ENCODE data around the gene CASK.
"Not testable (repeated sequence)": the region's sequence is repeated elsewhere in the genome, so short reads cannot be mapped to it uniquely, and the experiment has no call there.

CASK gene

GRCh38 chrX:41553688-41554087 is 369.7 kb downstream of the CASK start:
- no peak for DNase-seq

GRCh38 chrX:41548411-41548810 is 374.9 kb downstream of the CASK start:
- no peak for DNase-seq

GRCh38 chrX:41543668-41544067 is 379.7 kb downstream of the CASK start:
- DNase-seq = no peak

GRCh38 chrX:41543025-41543424 is 380.3 kb downstream of the CASK start:
- no peak for DNase-seq

GRCh38 chrX:41542536-41542935 is 380.8 kb downstream of the CASK start:
- no peak for DNase-seq

GRCh38 chrX:41542135-41542534 is 381.2 kb downstream of the CASK start:
- no peak for DNase-seq

GRCh38 chrX:41541386-41541785 is 382.0 kb downstream of the CASK start:
- no peak for DNase-seq

- no peak for DNase-seq
Measured at GRCh38 chrX:41538707-41539106, 384.6 kb downstream of the CASK start.

- no peak for DNase-seq
Measured at GRCh38 chrX:41530085-41530484, 393.3 kb downstream of the CASK start.

GRCh38 chrX:41529221-41529620 is 394.1 kb downstream of the CASK start:
- no peak for DNase-seq

- no peak for DNase-seq
Measured at GRCh38 chrX:41528784-41529183, 394.6 kb downstream of the CASK start.

- DNase-seq = no peak
Measured at GRCh38 chrX:41526925-41527324, 396.4 kb downstream of the CASK start.

GRCh38 chrX:41526271-41526670 is 397.1 kb downstream of the CASK start:
- peak; percentile 72 for DNase-seq

GRCh38 chrX:41522671-41523070 is 400.7 kb downstream of the CASK start:
- DNase-seq = no peak

- no peak for DNase-seq
Measured at GRCh38 chrX:41522081-41522480, 401.3 kb downstream of the CASK start.

GRCh38 chrX:41519468-41519867 is 403.9 kb downstream of the CASK start:
- no peak for DNase-seq

GRCh38 chrX:41518841-41519220 is 404.5 kb downstream of the CASK start:
- no peak for DNase-seq

GRCh38 chrX:41518127-41518840 is 405.1 kb downstream of the CASK start:
- no peak for DNase-seq

- no peak for DNase-seq
Measured at GRCh38 chrX:41516999-41517765, 406.2 kb downstream of the CASK start.

GRCh38 chrX:41516456-41516855 is 406.9 kb downstream of the CASK start:
- DNase-seq = no peak

GRCh38 chrX:41515376-41515775 is 408.0 kb downstream of the CASK start:
- no peak for DNase-seq

- no peak for DNase-seq
Measured at GRCh38 chrX:41514179-41514578, 409.2 kb downstream of the CASK start.

GRCh38 chrX:41512853-41513252 is 410.5 kb downstream of the CASK start:
- DNase-seq = not testable (repeated sequence)

GRCh38 chrX:41512394-41512793 is 411.0 kb downstream of the CASK start:
- no peak for DNase-seq

- no peak for DNase-seq
Measured at GRCh38 chrX:41507919-41508318, 415.4 kb downstream of the CASK start.

Measured in hematopoietic multipotent progenitor cell treated with erythropoietin and hydrocortisone succinate and interleukin-3 and kit ligand, for 8 days (in vitro differentiated cells).